Keratinocyte (primary cell): ENCODE data around the gene ARL17A. TPM values are rescaled to one million over a fixed set of nuclear protein-coding genes. Genes with fewer than 3 reads are reported as not detected.

Source experiments
- polyA plus RNA-seq, 5 experiments: library from polyadenylated mRNA; depleted of rRNA in 3 of 5; stranded (reverse) in 3 of 5; stranded (forward) in 1 of 5; unstranded in 1 of 5; fragments of >200 nt; gene quantifications; 1 replicate in 1 of 5; 2 replicates in 3 of 5; 3 replicates in 1 of 5; pipeline versions ENCODE4 v1.2.1 to v1.2.3, GENCODE V29; 2011 to 2012; ENCODE audit warnings: missing spikeins in 2 of 5, low read depth in 1 of 5, low replicate concordance in 1 of 5
- small RNA-seq, 3 experiments: library from RNA; depleted of rRNA; stranded (forward); fragments of <200 nt; gene quantifications; one replicate each; pipeline ENCODE3, GENCODE V24; 2012; ENCODE audit warnings: low read depth in 3 of 3, low replicate concordance in 1 of 3; ENCODE audit not compliant: insufficient read length in 3 of 3

The ARL17A gene
- polyA plus RNA-seq, 1 donor (not counting 4 experiments of a cell fraction or from before 2014, with no cell fraction given): 7.0 TPM

Small RNA genes within 50 kb of the gene (small RNA-seq; reads per million reads assigned to genes)
- gene RN7SL199P: 0 reads per million in 3 experiments

Other genes starting within 250 kb of the ARL17A start
- 6.7 to 10.6 TPM (median 9.7 TPM) in 3 replicates for gene ARL17B, start 217.9 kb downstream of the ARL17A start, polyA plus RNA-seq
- 4.6 to 6.2 TPM (median 6.1 TPM) in 3 replicates for gene LRRC37A2, start 67.2 kb downstream of the ARL17A start, polyA plus RNA-seq
- 24.6 to 32.3 TPM (median 29.7 TPM) in 3 replicates for gene NSF, start 11.0 kb upstream of the ARL17A start, polyA plus RNA-seq
- gene WNT3, start 239.0 kb upstream of the ARL17A start, polyA plus RNA-seq: 1.9 to 2.8 TPM (median 2.0 TPM) in 3 replicates